Myocyte (in vitro differentiated cells): ENCODE measurements around the gene NDUFB8. TPM values are rescaled to one million over a fixed set of nuclear protein-coding genes. Genes with fewer than 3 reads are reported as not detected.
"Not testable (repeated sequence)": the region's sequence is repeated elsewhere in the genome, so short reads cannot be mapped to it uniquely, and the experiment has no call there.

ENCODE experiments used
- DNase-seq: peaks from one replicate; pipeline ENCODE4 v3.0.0-alpha.2; 2012; ENCODE audit warnings: low read depth
- polyA plus RNA-seq: library from polyadenylated mRNA; unstranded; fragments of >200 nt; gene quantifications from one replicate; pipeline ENCODE4 v1.2.1, GENCODE V29; 2012; ENCODE audit warnings: missing spikeins
- total RNA-seq: library from RNA; depleted of rRNA; stranded (reverse); fragments of >200 nt; gene quantifications from 2 replicates; pipeline ENCODE4 v1.2.3, GENCODE V29; 2014

The NDUFB8 gene
- 145 and 161 TPM in 2 replicates for total RNA-seq
- 215 TPM for polyA plus RNA-seq

GRCh38 chr10:100529475-100530298 is at the start of gene NDUFB8:
NDUFB8 (minus strand) TSS chr10:100529871; CDS start chr10:100529851, 20 bp downstream.
- peak; percentile 94 for DNase-seq

- no peak for DNase-seq
These were observed 46.6 kb upstream of the NDUFB8 start for GRCh38 chr10:100576282-100576635.

- DNase-seq = no peak
These were observed 46.1 kb upstream of the NDUFB8 start for GRCh38 chr10:100575585-100576281.

- DNase-seq = not testable (repeated sequence)
These were observed 45.5 kb upstream of the NDUFB8 start for GRCh38 chr10:100575146-100575545.

- no peak for DNase-seq
These were observed 41.6 kb upstream of the NDUFB8 start for GRCh38 chr10:100571084-100571856.

GRCh38 chr10:100570506-100570905 is 40.8 kb upstream of the NDUFB8 start:
- no peak for DNase-seq

GRCh38 chr10:100569687-100570481 is 40.2 kb upstream of the NDUFB8 start:
- DNase-seq = no peak

GRCh38 chr10:100568912-100569311 is 39.2 kb upstream of the NDUFB8 start:
- DNase-seq = no peak

- no peak for DNase-seq
These were observed 38.2 kb upstream of the NDUFB8 start for GRCh38 chr10:100567826-100568225.

GRCh38 chr10:100567249-100567648 is 37.6 kb upstream of the NDUFB8 start:
- no peak for DNase-seq

GRCh38 chr10:100566561-100566960 is 36.9 kb upstream of the NDUFB8 start:
- no peak for DNase-seq

GRCh38 chr10:100565206-100565985 is 35.7 kb upstream of the NDUFB8 start:
- DNase-seq = no peak

GRCh38 chr10:100562008-100562672 is 32.5 kb upstream of the NDUFB8 start:
- DNase-seq = peak; percentile 49

- DNase-seq = no peak
These were observed 31.3 kb upstream of the NDUFB8 start for GRCh38 chr10:100561005-100561404.

- DNase-seq = peak; percentile 14
These were observed 30.6 kb upstream of the NDUFB8 start for GRCh38 chr10:100560248-100560647.

GRCh38 chr10:100554902-100555301 is 25.2 kb upstream of the NDUFB8 start:
- no peak for DNase-seq

- DNase-seq = no peak
These were observed 24.3 kb upstream of the NDUFB8 start for GRCh38 chr10:100553929-100554328.

- no peak for DNase-seq
These were observed 22.1 kb upstream of the NDUFB8 start for GRCh38 chr10:100551738-100552137.

- DNase-seq = no peak
These were observed 21.5 kb upstream of the NDUFB8 start for GRCh38 chr10:100551196-100551595.

GRCh38 chr10:100544950-100545349 is 15.3 kb upstream of the NDUFB8 start:
- no peak for DNase-seq
